KOPT-K1 (cell line): Measurements from ENCODE around the gene SPINK13.
"Not testable (repeated sequence)": the region's sequence is repeated elsewhere in the genome, so short reads cannot be mapped to it uniquely, and the experiment has no call there.

ENCODE experiments used
- H3K27ac ChIP-seq: fragments of 200-600 bp; sonication (generic); 2 replicates; pipeline ENCODE4 v1.5.1; 2016; ENCODE audit warnings: antibody characterized with exemption, mild to moderate bottlenecking, low read depth, low read length; ENCODE audit not compliant: poor library complexity, severe bottlenecking
- H3K36me3 ChIP-seq: fragments of 200-600 bp; sonication (generic); 2 replicates; pipeline ENCODE4 v1.5.1; 2017; ENCODE audit warnings: antibody characterized with exemption, mild to moderate bottlenecking, low read length, moderate library complexity; ENCODE audit not compliant: insufficient read depth
- H3K9me3 ChIP-seq: fragments of 200-600 bp; sonication (generic); 2 replicates; pipeline ENCODE4 v1.5.1; 2017; ENCODE audit warnings: antibody characterized with exemption, low read length, mild to moderate bottlenecking; ENCODE audit not compliant: insufficient read depth, poor library complexity, severe bottlenecking

SPINK13 gene

DNA sequence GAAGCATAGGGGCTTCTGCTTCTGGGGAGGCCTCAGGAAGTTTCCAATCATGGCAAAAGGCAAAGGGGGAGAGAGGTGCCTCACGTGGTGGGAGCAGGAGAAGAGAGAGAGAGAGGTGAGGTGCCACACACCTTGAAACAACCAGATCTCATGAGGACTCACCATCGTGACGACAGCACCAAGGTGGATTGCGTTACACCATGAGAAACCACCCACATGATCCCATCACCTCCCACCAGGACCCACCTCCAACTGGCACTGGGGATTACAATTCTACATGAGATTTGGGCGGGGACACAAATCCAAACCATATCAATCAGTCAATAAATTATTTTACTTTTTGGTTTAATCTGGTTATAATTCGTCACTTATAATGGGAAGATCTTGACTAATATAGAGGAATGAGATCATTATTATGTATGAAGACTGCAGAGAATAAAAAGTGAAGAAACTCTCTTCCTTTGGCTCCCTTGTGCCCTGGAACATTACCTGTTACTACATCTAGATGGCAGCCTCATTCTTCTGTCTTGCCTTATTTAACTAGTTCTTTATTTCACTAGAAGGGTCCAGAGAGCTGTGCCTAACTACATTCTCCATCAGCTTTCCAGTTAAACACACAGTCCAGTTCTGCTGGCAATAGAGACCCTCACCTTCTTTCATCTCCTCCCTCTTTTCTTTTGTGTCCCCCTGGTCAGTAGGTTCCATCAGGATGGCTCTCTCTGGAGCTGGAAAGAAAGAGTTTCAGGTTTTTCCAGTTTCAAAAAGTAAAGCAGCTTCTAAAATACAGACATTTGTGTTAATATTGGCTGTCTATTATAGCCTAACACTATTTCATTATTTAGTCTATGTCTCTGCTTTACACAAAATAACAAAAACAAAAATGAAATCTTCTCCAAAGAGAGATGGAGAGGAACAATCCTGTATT, 21.9 kb downstream of the SPINK13 start:
- Histone ChIP-seq H3K27ac (no peak overlapping the region), H3K36me3 (no peaks in the 10 kb centered on the region), H3K9me3 (no peaks in the 10 kb centered on the region)

DNA sequence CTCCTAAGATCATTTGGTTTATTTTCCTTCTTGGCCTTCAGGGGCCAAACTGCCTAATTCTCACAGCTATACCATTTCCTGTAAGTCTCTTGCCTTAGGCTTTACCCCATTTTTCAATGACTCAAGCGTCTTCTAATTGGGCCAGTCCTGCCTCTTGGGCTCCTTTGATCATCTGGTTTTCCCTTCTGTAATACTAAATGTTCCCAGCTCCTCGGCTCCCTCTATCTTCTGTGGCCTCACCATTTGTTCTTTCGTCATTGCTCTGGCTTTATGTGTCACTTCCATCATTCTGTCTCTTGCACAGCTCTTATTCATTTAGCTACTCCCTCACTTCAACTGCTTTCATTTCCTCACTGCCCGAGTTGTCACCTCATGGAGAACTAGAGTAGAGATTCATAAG, 29.1 kb downstream of the SPINK13 start:
- Histone ChIP-seq H3K9me3 (no peaks in the 10 kb centered on the region), H3K36me3 (no peaks in the 10 kb centered on the region), H3K27ac (no peak overlapping the region)

DNA sequence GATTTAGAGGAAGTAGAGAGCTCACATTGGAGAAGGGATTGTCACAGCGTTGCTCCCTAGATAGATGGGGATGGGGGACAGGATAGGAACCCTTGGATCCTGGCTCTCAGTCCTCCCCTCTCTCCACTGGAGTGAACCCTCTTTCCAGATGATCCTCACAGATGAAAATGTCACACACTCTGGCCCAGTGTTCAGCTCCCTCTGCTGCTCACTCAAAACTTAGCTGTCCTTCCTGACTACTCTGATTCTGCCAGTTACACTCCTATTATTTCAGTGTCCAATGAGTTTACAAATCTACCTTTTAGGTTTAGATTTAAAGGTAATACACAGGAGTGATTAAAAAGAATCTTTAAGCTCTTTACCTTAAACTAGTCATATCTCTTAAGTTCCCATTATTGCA, 37.9 kb downstream of the SPINK13 start:
- no peaks in the 10 kb centered on the region for H3K9me3 ChIP-seq
- H3K36me3 ChIP-seq: no peaks in the 10 kb centered on the region
- H3K27ac ChIP-seq: no peak overlapping the region

DNA sequence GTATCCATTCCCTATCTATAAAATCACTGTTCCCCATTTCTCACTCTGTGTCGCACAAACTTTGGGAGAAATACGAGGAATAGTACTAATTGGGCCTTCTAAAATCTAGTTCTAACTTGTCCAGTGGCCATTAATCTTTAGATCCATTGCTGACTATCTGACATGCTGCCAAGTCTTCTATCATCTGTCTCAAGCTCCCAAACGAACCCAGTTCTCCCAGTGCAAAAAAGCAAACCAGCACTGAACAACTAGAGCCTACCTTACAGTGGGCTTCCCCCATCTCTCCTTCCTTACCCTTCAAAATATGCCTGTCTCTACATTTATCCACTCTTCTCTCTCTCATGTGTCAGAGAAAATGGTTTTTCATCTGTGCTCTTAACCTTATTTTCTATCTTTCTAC, 40.4 kb downstream of the SPINK13 start:
- Histone ChIP-seq H3K27ac (no peak overlapping the region), H3K9me3 (no peaks in the 10 kb centered on the region), H3K36me3 (no peaks in the 10 kb centered on the region)

DNA sequence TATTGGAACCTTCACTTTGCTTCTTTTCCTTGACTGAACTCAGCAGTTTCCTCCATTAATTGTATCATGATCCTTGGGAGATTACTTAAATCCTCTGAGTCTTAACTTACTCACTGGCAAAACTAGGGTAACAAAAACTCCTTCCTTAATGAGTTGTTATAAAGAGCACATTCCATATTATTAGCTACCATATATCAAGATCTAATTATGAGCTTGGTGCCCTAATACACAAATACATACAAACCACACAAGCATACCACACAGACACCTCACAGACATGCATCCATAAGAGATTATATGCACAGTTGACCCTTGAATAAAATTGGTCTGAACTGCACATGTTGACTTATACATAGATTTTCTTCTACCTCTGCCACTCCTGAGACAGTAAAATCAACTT, 41.2 kb downstream of the SPINK13 start:
- Histone ChIP-seq H3K9me3 (no peaks in the 10 kb centered on the region), H3K36me3 (no peaks in the 10 kb centered on the region), H3K27ac (no peak overlapping the region)

DNA sequence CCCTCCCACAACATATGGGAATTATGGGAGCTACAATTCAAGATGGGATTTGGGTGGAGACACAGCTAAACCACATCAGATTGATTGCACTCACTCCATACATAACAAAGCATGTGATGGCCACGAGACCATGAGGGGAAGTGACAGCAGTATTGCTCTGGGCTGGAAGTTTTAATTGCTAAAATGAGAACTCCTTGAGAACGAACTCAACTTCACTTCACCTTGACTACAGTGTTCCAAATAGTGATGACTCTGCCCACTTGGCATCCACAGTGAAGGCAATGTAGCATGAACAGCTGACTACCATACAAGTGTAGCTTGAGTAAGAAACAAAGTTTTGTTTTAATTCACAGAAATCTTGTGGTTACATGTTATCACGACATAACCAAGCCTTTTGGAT, 42.9 kb downstream of the SPINK13 start:
- Histone ChIP-seq H3K27ac (no peak overlapping the region), H3K9me3 (no peaks in the 10 kb centered on the region), H3K36me3 (no peaks in the 10 kb centered on the region)

DNA sequence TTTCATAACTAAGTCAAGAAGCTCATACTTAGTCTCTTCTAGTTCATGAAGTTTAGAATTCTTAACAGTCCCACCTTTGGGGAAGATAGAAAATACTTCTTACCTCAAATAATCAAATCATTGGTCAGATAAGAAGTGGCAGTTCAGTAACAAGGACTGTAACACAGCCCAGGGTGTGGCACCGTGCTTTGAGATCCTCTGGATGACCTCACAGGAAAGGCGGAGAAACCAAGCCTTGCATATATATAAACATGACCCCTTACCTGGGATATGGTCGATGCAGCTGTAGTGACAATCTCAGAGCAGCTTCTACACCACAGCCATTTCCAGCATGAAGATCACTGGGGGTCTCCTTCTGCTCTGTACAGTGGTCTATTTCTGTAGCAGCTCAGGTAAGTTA, 43.6 kb downstream of the SPINK13 start, which contains the start of gene SPINK7:
Gene SPINK7 (plus strand): TSS at position 271 of the 400 bp plus-strand sequence. CDS start 61 bp downstream, at position 332.
- Histone ChIP-seq H3K9me3 (no peaks in the 10 kb centered on the region), H3K27ac (no peak within 1 kb of the TSS), H3K36me3 (no peaks in the 10 kb centered on the region)

DNA sequence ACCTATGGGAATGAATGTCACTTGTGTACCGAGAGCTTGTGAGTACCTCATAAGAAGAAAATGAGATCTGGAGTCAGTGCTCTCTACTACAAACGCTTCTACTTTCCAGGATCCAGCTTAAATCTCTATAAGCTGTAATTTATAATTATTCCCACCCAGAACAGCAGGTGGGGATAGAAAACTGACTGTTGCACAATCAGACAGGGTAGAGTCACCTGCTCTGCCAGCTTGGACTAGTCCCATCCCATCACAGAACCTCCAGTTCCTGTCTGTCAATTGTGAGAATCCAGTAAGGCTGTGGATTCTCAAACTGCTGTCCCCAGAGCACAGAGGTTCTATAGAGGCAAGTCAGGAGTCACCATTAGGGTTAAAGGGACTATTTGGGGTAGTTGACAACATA, 45.6 kb downstream of the SPINK13 start:
- Histone ChIP-seq H3K36me3 (no peaks in the 10 kb centered on the region), H3K27ac (no peak overlapping the region), H3K9me3 (no peaks in the 10 kb centered on the region)

DNA sequence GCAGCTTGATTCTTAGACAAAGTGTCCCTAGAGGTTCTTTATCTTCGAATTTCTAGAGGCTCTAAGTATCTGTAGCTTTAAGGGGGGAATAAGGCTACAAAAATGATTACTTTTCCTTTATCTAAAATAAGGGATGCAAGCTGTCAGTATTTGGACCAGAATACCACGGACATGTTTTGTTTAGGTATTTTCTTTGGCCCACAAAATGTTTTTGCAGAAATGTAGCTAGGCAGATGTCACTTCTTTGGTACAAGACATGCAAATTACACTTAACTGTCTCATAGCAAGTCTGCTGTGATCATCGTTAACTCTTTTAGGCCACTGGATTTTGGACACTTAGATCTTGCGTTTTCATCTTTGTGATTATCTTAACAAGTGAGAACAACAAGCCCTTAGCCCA, 46.1 kb downstream of the SPINK13 start:
- no peak overlapping the region for H3K27ac ChIP-seq
- no peaks in the 10 kb centered on the region for H3K9me3 ChIP-seq
- no peaks in the 10 kb centered on the region for H3K36me3 ChIP-seq

DNA sequence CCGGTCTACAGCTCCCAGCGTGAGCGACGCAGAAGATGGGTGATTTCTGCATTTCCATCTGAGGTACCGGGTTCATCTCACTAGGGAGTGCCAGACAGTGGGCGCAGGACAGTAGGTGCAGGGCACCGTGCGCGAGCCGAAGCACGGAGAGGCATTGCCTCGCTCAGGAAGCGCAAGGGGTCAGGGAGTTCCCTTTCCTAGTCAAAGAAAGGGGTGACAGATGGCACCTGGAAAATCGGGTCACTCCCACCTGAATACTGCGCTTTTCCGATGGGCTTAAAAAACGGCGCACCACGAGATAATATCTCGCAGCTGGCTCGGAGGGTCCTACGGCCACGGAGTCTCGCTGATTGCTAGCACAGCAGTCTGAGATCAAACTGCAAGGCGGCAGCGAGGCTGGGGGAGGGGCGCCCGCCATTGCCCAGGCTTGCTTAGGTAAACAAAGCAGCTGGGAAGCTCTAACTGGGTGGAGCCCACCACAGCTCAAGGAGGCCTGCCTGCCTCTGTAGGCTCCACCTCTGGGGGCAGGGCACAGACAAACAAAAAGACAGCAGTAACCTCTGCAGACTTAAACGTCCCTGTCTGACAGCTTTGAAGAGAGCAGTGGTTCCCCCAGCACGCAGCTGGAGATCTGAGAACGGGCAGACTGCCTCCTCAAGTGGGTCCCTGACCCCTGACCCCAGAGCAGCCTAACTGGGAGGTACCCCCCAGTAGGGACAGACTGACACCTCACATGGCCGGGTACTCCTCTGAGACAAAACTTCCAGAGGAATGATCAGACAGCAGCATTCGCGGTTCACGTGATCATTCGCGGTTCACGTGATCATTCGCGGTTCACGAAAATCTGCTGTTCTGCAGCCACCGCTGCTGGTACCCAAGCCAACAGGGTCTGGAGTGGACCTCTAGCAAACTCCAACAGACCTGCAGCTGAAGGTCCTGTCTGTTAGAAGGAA, 51.7 kb downstream of the SPINK13 start:
- not testable (repeated sequence) for H3K36me3 ChIP-seq, H3K9me3 ChIP-seq, H3K27ac ChIP-seq

DNA sequence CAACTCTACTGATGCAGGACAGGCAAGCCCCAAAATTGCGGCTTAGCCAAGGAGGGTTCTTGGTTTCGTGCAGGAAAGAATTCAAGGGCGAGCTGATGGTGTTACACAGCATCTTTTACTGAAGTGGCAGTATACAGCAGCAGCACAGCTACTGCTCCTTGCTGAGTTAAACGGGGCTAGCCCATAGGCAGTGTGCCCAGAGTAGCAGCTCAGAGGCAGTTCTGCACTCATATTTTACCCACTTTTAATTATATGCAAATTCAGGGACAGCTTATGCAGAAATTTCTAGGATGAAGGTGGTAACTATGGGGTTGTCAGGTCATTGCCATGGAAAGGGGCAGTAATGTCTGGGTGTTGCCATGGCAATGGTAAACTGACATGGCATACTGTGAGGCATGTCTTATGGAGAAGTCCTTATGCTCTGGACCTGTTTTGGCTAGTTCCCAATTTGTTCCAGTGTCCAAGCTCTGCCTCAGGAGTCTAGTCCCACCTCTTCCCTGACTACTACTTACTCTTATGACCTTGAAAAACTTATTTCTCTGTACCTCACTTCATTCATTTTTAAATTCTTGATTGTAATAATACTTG, 64.8 kb downstream of the SPINK13 start:
- no peak overlapping the region for H3K27ac ChIP-seq
- no peaks in the 10 kb centered on the region for H3K36me3 ChIP-seq
- no peaks in the 10 kb centered on the region for H3K9me3 ChIP-seq

DNA sequence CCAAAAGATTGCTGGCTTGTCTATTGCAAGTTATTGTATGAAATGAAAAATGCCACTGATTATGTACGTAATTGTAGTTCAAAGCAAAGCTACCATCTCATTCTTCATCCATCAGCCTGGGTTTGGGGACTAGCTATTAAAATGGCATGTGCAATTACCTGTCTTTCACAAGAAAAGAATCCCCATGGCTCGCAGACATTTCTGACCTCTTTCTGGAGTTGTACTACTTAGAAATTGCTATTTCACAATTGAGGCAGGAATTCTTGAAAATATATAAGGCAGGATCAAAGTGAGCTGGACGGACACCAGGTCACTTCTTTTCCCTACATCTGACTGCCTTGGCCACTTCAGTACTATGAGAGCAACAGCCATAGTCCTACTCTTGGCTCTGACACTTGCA, 66.7 kb downstream of the SPINK13 start, which contains the start of gene SPINK9:
Gene SPINK9 (plus strand): TSS at position 301 of the 400 bp plus-strand sequence. CDS start 55 bp downstream, at position 356.
- H3K27ac ChIP-seq: no peak within 1 kb of the TSS

More for the DNA sequence above, 66.7 kb downstream of the SPINK13 start, which contains the start of gene SPINK9:
- H3K36me3 ChIP-seq: no peaks in the 10 kb centered on the region
- no peaks in the 10 kb centered on the region for H3K9me3 ChIP-seq
